NCI-H1092 treated with DMSO at 0.1 percent for 48 hours (cell line): ENCODE data around the gene SLC38A4.
"Not testable (repeated sequence)": the region's sequence is repeated elsewhere in the genome, so short reads cannot be mapped to it uniquely, and the experiment has no call there.

Experiments
- DNase-seq: peaks from one replicate; lab custom pipeline; 2025; lab: John Stamatoyannopoulos, UW

SLC38A4 gene, protein sequence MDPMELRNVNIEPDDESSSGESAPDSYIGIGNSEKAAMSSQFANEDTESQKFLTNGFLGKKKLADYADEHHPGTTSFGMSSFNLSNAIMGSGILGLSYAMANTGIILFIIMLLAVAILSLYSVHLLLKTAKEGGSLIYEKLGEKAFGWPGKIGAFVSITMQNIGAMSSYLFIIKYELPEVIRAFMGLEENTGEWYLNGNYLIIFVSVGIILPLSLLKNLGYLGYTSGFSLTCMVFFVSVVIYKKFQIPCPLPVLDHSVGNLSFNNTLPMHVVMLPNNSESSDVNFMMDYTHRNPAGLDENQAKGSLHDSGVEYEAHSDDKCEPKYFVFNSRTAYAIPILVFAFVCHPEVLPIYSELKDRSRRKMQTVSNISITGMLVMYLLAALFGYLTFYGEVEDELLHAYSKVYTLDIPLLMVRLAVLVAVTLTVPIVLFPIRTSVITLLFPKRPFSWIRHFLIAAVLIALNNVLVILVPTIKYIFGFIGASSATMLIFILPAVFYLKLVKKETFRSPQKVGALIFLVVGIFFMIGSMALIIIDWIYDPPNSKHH

GRCh38 chr12:46825591-46826414, at the start of gene SLC38A4:
Gene SLC38A4 (minus strand): TSS chr12:46825997. CDS start chr12:46793071, 32,926 bp downstream.
- DNase-seq: no peak

DNA sequence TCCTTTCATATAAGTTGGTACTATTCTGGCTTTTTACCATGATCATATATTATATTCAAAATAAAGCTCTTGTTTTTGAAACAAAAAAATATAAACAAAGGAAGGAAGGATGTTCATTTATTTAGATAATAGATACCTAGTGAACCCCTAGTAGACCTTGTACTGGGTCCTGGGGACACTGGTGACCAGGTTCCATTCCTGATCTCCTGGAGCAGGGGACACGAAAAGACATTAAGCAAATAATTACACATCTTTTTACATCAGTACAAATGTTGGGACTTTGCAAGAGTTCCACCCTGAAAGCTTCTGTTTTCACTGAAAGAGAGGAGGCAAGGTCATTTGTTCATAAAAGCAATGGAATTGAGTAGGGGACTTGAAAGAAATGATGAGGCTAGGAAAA, 49.3 kb upstream of the SLC38A4 start:
- DNase-seq: no peak

DNA sequence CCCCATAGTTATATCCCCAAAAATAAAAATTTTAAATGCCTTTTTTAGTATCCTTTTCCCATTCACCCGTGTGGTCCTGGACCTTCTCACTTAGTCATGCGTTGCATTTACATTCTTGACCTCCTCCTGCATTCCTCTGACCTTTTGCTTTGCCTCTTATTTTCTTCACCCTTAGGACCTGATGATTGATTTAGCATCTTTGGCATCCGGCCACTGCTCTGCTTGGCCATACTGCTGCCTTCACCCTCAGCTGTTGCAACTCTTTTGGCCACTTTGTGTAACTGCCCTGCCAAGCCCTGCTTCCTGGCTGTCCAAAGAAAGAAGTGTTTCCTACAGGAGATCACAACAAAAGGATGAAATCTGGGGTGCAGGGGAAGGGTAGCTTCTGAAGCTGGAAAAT, 48.8 kb upstream of the SLC38A4 start:
- no peak for DNase-seq

DNA sequence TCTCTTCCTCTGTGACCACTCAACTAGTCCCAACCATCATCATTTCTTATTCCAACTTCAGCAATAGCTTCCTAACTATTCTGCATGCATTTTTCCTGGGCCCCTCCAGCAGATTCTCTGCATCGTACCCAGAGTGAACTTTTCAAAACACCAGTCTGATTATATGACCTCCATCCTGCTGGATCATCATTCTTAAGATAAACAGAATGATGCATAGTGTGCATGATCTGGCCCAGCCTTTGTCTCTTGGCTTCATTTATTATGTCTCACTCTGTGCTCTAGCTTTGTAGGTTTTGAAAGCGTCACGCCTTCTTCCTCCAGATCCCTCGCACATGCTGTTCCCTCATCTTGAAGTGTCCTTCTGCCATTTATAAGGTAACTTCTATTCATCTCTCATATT, 46.3 kb upstream of the SLC38A4 start:
- DNase-seq: no peak

GRCh38 chr12:46865311-46865710, 39.5 kb upstream of the SLC38A4 start:
- no peak for DNase-seq

GRCh38 chr12:46858368-46858767, 32.6 kb upstream of the SLC38A4 start:
- DNase-seq: no peak

GRCh38 chr12:46857486-46857885, 31.7 kb upstream of the SLC38A4 start:
- DNase-seq: no peak

DNA sequence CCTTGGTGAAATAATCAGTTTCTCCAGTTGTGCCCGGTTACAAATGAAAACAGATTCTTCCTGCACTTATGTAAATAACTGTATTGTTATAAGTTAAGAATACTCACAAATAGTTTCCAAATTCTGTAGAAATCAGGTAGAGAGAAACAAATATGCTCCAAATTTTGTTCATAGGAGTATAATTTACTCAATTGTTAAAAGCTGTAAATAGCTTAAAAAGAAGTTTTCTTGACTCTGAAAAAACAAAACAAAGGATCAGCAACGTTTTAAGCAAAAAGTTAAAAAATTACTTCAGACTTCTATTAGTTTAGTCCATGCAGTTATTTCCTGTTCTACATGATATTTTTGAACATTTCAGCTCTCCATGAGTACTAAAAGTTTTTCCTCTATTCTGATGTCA, 30.0 kb upstream of the SLC38A4 start:
- DNase-seq: no peak

- DNase-seq: not testable (repeated sequence)
Measured at GRCh38 chr12:46854188-46854587, 28.4 kb upstream of the SLC38A4 start.

DNA sequence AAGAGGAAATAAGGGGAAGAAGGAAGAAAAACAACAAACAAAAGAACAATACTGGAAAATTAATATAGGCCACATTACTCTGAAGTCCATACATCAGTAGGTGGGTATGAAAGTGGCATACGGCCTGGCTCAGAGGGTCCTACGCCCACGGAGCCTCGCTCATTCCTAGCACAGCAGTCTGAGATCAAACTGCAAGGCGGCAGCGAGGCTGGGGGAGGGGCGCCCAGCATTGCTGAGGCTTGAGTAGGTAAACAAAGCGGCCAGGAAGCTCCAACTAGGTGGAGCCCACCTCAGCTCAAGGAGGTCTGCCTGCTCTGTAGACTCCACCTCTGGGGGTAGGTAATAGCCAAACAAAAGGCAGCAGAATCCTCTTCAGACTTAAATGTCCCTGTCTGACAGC, 23.0 kb upstream of the SLC38A4 start:
- not testable (repeated sequence) for DNase-seq

DNA sequence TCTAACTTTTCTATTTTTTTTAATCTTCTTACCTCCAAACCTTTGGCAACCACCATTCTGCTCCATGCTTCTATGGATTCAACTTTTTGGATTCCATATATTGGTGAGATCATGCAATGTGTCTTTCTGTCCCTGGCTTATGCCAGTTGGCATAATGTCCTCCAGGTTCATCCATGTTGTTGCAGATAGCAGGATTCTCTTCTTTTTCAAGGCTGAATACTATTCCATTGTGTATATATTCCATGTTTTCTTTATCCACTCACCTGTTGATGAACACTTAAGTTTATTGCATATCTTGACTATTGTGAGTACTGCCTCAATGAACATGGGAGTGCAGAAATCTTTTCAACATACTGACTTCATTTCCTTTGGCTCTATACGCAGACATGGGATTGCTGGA, 21.2 kb upstream of the SLC38A4 start:
- DNase-seq: no peak

DNA sequence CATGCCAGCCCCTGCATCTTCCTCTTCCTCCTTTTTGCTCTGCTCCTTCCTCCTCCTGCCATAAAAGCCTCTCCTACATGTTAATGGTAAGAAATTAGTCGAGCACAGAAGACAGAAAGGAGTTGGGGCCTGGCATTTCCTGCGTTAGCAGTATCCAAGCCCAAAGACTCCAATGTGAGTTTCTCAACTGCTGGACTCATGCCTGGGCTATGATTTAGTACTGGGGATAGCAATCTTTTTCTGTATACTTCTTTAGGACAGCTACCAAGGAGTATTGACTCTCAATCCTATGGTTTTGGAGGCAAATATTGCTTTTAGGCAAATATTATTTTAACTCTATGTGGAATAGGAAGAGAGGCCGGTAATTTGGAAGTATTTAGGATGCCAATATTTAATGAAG, 18.0 kb upstream of the SLC38A4 start:
- no peak for DNase-seq

- no peak for DNase-seq
Measured at GRCh38 chr12:46841891-46842290, 16.1 kb upstream of the SLC38A4 start.

DNA sequence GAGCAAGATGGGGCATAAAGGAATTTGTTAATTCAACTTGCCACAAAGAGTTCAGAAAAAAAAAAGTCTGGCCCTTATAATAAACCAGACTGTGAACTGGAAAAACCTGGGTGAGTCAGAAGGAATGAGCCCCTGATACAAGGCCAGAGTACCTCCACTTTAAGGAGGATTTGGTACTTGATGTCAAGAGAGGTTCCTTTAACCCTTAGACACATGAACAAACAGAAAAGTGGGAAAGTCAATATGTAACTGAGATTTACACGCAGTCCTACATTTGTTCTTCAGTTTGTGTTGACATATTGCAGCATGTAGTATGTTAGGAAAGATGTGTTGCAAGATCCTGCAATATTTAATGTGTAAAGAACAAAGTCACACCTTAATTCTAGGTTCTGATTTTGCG, 14.2 kb upstream of the SLC38A4 start:
- no peak for DNase-seq

GRCh38 chr12:46839232-46839631, 13.4 kb upstream of the SLC38A4 start:
- no peak for DNase-seq

DNA sequence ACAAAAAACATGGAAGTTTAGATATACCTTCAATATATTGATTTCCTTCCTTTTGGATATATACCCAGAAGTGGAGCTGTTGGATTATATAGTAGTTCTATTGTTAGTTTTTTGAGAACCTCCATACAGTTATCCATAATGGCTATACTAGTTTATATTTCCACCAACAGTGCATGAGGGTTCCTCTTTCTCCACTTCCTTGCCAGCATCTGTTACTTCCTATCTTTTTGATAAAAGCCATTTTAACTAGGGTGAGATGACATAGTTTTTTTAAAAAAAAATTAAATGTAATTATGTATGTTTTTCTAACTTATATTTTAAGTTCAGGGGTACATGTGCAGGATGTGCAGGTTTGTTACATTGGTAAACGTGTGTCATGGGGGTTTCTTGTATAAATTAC, 10.0 kb upstream of the SLC38A4 start:
- DNase-seq: no peak

GRCh38 chr12:46832130-46832704, 6.4 kb upstream of the SLC38A4 start:
- DNase-seq: no peak

DNA sequence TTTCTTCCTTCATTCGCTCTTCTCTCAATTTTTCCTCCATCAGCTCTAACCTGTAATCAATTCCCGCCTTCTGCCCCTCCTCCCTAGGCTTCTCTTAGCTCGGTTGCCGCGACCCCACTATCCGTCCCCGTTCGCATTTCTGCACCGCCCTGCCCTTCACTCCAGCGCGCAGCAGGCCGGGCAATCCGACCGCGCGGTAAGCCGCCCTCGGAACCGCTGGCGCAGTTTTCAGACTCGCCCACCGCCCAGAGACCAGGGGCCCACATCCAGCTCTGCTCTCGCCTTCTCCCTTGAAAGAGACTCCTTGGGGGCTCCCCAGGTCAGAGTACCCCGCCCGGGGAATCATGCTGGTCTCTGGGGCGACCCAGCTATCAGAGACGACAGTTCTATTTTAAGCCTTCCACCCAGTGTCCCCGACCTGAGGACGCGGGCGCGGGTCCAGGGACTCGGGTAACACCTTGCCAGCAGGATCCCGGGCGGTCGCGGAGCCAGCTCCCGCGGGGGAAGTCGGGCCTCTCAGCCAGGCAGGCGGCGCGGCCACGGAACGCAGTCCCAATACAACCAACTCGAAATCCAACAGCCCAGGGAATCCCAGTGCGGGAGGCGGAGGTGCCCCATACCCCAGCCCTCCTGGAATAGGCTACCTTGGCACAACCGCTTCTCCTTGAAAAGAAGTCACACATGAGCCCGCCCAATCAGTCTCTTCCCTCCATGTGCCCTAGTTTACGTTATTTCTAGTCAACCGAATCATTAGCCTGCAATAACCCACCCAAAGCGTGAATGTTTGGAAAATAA, 5.7 kb upstream of the SLC38A4 start:
- DNase-seq: no peak

GRCh38 chr12:46830731-46831334, 5.0 kb upstream of the SLC38A4 start:
- no peak for DNase-seq

- no peak for DNase-seq
Measured at GRCh38 chr12:46824709-46825108, 1.1 kb downstream of the SLC38A4 start.

GRCh38 chr12:46818642-46819041, 7.2 kb downstream of the SLC38A4 start:
- no peak for DNase-seq
